T-cell (primary cell): ENCODE results near the gene KCNH5. TPM values are rescaled to one million over a fixed set of nuclear protein-coding genes. Genes with fewer than 3 reads are reported as not detected.

ENCODE experiments used
- ATAC-seq, 4 experiments: fragments of 200-7000 bp in 3 of 4; fragments of 150-1000 bp in 1 of 4; cut with Tn5 transposase; replicated peaks in 1 of 4; 1 replicate in 3 of 4; 2 replicates in 1 of 4; pipeline ENCODE4 v1.10.0; 2021; ENCODE audit warnings: moderate library complexity in 3 of 4, mild to moderate bottlenecking in 2 of 4, moderate number of reproducible peaks in 1 of 4
- CTCF ChIA-PET, 2 donors: fragments of 300-600 bp; sonication (Branson Sonifier 250); formaldehyde crosslinking; loops; one replicate each; lab custom pipeline; 2022; ENCODE audit warnings: antibody characterized with exemption in 2 of 2; lab: Charles Lee
- POLR2A ChIA-PET, 2 donors: fragments of 300-600 bp; sonication (Branson Sonifier 250); formaldehyde crosslinking; loops; one replicate each; lab custom pipeline; 2022; ENCODE audit warnings: antibody characterized with exemption in 2 of 2; lab: Charles Lee
- DNase-seq, 35 experiments: peaks; one replicate each; pipeline versions ENCODE4 v3.0.0 to v3.0.0-alpha.2; 2013 to 2023
- H3K27ac ChIP-seq: one replicate; pipeline ENCODE4 v1.5.1; 2013; ENCODE audit warnings: low read length
- H3K27me3 ChIP-seq, 2 experiments: replicated peaks in 1 of 2; 1 replicate in 1 of 2; 2 replicates in 1 of 2; pipeline versions ENCODE4 v1.6.1 to v1.7.0; 2013; ENCODE audit warnings: low read length in 1 of 2, mixed read lengths in 1 of 2; ENCODE audit not compliant: control insufficient read depth in 2 of 2, insufficient read depth in 2 of 2; ENCODE audit errors: extremely low read depth in 1 of 2
- H3K36me3 ChIP-seq, 2 donors: 1 replicate in 1 of 2; 2 replicates in 1 of 2; pipeline versions ENCODE4 v1.6.1 to v1.7.0; 2013; ENCODE audit warnings: low read length in 1 of 2; ENCODE audit not compliant: control insufficient read depth in 2 of 2, insufficient read depth in 1 of 2; ENCODE audit errors: extremely low read depth in 1 of 2
- H3K4me1 ChIP-seq, 2 experiments: 1 replicate in 1 of 2; 2 replicates in 1 of 2; pipeline versions ENCODE4 v1.6.1 to v1.7.0; 2013; ENCODE audit warnings: low read length in 2 of 2, mixed read lengths in 1 of 2; ENCODE audit not compliant: insufficient read depth in 2 of 2, control insufficient read depth in 1 of 2; ENCODE audit errors: extremely low read depth in 1 of 2
- H3K4me3 ChIP-seq, 2 donors: 1 replicate in 1 of 2; 2 replicates in 1 of 2; pipeline versions ENCODE4 v1.5.1 to v1.7.0; 2013; ENCODE audit warnings: mild to moderate bottlenecking in 2 of 2, low read length in 1 of 2, moderate library complexity in 1 of 2; ENCODE audit not compliant: control insufficient read depth in 1 of 2; ENCODE audit errors: extremely low read depth in 1 of 2
- H3K9me3 ChIP-seq: 2 replicates; pipeline ENCODE4 v1.7.0; 2013
- H3K27ac Mint-ChIP-seq, 2 donors: one replicate each; pipeline ENCODE4 v1.8.0; 2020 to 2021; ENCODE audit warnings: mild to moderate bottlenecking in 2 of 2, mixed read lengths in 2 of 2
- H3K27me3 Mint-ChIP-seq, 2 donors: one replicate each; pipeline ENCODE4 v1.8.0; 2021 to 2022; ENCODE audit warnings: mixed read lengths in 2 of 2
- H3K36me3 Mint-ChIP-seq: one replicate; pipeline ENCODE4 v1.8.0; 2021; ENCODE audit warnings: mixed read lengths
- H3K4me1 Mint-ChIP-seq, 3 donors: one replicate each; pipeline ENCODE4 v1.8.0; 2020 to 2022; ENCODE audit warnings: mixed read lengths in 3 of 3, mild to moderate bottlenecking in 1 of 3
- H3K4me3 Mint-ChIP-seq, 3 donors: one replicate each; pipeline ENCODE4 v1.8.0; 2020 to 2022; ENCODE audit warnings: mild to moderate bottlenecking in 3 of 3, mixed read lengths in 3 of 3, moderate library complexity in 3 of 3
- H3K9me3 Mint-ChIP-seq, 3 donors: one replicate each; pipeline ENCODE4 v1.8.0; 2020 to 2022; ENCODE audit warnings: mixed read lengths in 3 of 3
- WGBS: methylation state at CpG from one replicate; pipeline ENCODE4 v1.1.5; 2013; ENCODE audit warnings: missing lambda C conversion rate; ENCODE audit not compliant: insufficient coverage; 5-methylcytosine and 5-hydroxymethylcytosine counted together
- total RNA-seq, 35 experiments: library from RNA in 6 of 35; stranded (reverse) in 6 of 35; fragments of 120-200 nt in 1 of 35; gene quantifications; one replicate each; pipeline versions ENCODE4 v1.2.1 to v1.2.4 and lab custom pipeline; 2013 to 2026

The KCNH5 gene
- total RNA-seq (not detected), total RNA-seq (lab: John Stamatoyannopoulos, UW) (0 to 0.09 (median 0) reads per million in 29 experiments)
- total RNA-seq (2013) = not detected

GRCh38 chr14:63045234-63045611 is at the start of gene KCNH5:
TSS of gene KCNH5 (minus strand) at chr14:63045458. CDS start at chr14:63045186, 272 bp downstream.
- DNase-seq = no peak
- Mint-ChIP-seq H3K4me1 (peaks cover 0 to 3% (median 3%) of the 10 kb centered on the region in 3 donors), H3K36me3 (no peaks in the 10 kb centered on the region), H3K9me3 (no peaks in the 10 kb centered on the region), H3K27me3 (peaks cover 16 to 36% of the 10 kb centered on the region in 2 donors), H3K4me3 (no peak within 1 kb of the TSS), H3K27ac (no peak within 1 kb of the TSS)
- WGBS = 6% methylated on average over 35 of the region's 35 CpGs
- ChIA-PET POLR2A (no interaction called here), CTCF (no interaction called here)
- Histone ChIP-seq H3K4me3 (no peak within 1 kb of the TSS), H3K36me3 (no peaks in the 10 kb centered on the region), H3K27ac (no peak within 1 kb of the TSS), H3K4me1 (no peaks in the 10 kb centered on the region), H3K9me3 (no peaks in the 10 kb centered on the region), H3K27me3 (peaks cover 9 to 24% of the 10 kb centered on the region in 2 experiments)
- ATAC-seq = no peak

GRCh38 chr14:63091394-63091996 is 46.2 kb upstream of the KCNH5 start:
- Histone ChIP-seq H3K36me3 (no peaks in the 10 kb centered on the region), H3K27ac (no peak overlapping the region), H3K27me3 (no peaks in the 10 kb centered on the region), H3K4me3 (no peak overlapping the region), H3K4me1 (no peaks in the 10 kb centered on the region), H3K9me3 (no peaks in the 10 kb centered on the region)
- Mint-ChIP-seq H3K27me3 (peaks cover 0 to under 1% of the 10 kb centered on the region in 2 donors), H3K36me3 (no peaks in the 10 kb centered on the region), H3K4me3 (no peak overlapping the region), H3K4me1 (no peaks in the 10 kb centered on the region), H3K27ac (no peak overlapping the region), H3K9me3 (peaks cover 0 to 5% (median 4%) of the 10 kb centered on the region in 3 donors)
- 40% methylated on average over 1 of the region's 5 CpGs for WGBS
- ChIA-PET CTCF (no interaction called here), POLR2A (no interaction called here)
- no peak for DNase-seq
- no peak for ATAC-seq

GRCh38 chr14:63088865-63089264 is 43.6 kb upstream of the KCNH5 start:
- H3K9me3 Mint-ChIP-seq = peaks cover 4 to 8% (median 5%) of the 10 kb centered on the region in 3 donors
- no peaks in the 10 kb centered on the region for H3K4me1 Mint-ChIP-seq

GRCh38 chr14:63078569-63078968 is 33.3 kb upstream of the KCNH5 start:
- Histone ChIP-seq H3K4me1 (no peaks in the 10 kb centered on the region), H3K9me3 (no peaks in the 10 kb centered on the region), H3K4me3 (no peak overlapping the region), H3K27me3 (peaks cover 0 to 2% of the 10 kb centered on the region in 2 experiments), H3K27ac (no peak overlapping the region), H3K36me3 (no peaks in the 10 kb centered on the region)
- H3K27ac Mint-ChIP-seq = no peak overlapping the region
- CTCF ChIA-PET = no interaction called here
- no peaks in the 10 kb centered on the region for H3K36me3 Mint-ChIP-seq
- WGBS = no CpG with 5 or more reads among the region's 1 CpG
- H3K4me1 Mint-ChIP-seq = no peaks in the 10 kb centered on the region
- H3K4me3 Mint-ChIP-seq = no peak overlapping the region
- POLR2A ChIA-PET = no interaction called here
- no peak for DNase-seq
- H3K9me3 Mint-ChIP-seq = peaks cover 0 to 7% (median 0%) of the 10 kb centered on the region in 3 donors
- ATAC-seq = no peak
- H3K27me3 Mint-ChIP-seq = no peaks in the 10 kb centered on the region

More at GRCh38 chr14:63088865-63089264, 43.6 kb upstream of the KCNH5 start:
- Histone ChIP-seq H3K27me3 (no peaks in the 10 kb centered on the region), H3K9me3 (no peaks in the 10 kb centered on the region), H3K36me3 (no peaks in the 10 kb centered on the region), H3K4me1 (no peaks in the 10 kb centered on the region), H3K27ac (no peak overlapping the region), H3K4me3 (no peak overlapping the region)
- ChIA-PET CTCF (no interaction called here), POLR2A (no interaction called here)
- Mint-ChIP-seq H3K4me3 (no peak overlapping the region), H3K27me3 (no peaks in the 10 kb centered on the region), H3K36me3 (no peaks in the 10 kb centered on the region), H3K27ac (no peak overlapping the region)
- ATAC-seq = no peak
- WGBS = 68% methylated on average over 2 of the region's 2 CpGs
- DNase-seq = no peak

- Mint-ChIP-seq H3K36me3 (no peaks in the 10 kb centered on the region), H3K27me3 (peaks cover 0 to 4% of the 10 kb centered on the region in 2 donors), H3K9me3 (peaks cover 2 to 9% (median 4%) of the 10 kb centered on the region in 3 donors), H3K4me1 (no peaks in the 10 kb centered on the region), H3K27ac (no peak overlapping the region), H3K4me3 (no peak overlapping the region)
- Histone ChIP-seq H3K9me3 (no peaks in the 10 kb centered on the region), H3K36me3 (no peaks in the 10 kb centered on the region), H3K4me3 (no peak overlapping the region), H3K27ac (no peak overlapping the region), H3K27me3 (peaks cover 0 to 6% of the 10 kb centered on the region in 2 experiments), H3K4me1 (no peaks in the 10 kb centered on the region)
- DNase-seq = no peak
- ATAC-seq = no peak
- ChIA-PET POLR2A (no interaction called here), CTCF (no interaction called here)
Measured at GRCh38 chr14:63076488-63076887, 31.2 kb upstream of the KCNH5 start.

- H3K27me3 ChIP-seq = no peaks in the 10 kb centered on the region
- Mint-ChIP-seq H3K27ac (no peak overlapping the region), H3K9me3 (peaks cover 0 to 4% (median 0%) of the 10 kb centered on the region in 3 donors), H3K4me3 (no peak overlapping the region), H3K27me3 (peaks cover 0 to 3% of the 10 kb centered on the region in 2 donors), H3K36me3 (no peaks in the 10 kb centered on the region), H3K4me1 (no peaks in the 10 kb centered on the region)
- no peaks in the 10 kb centered on the region for H3K36me3 ChIP-seq
- no peaks in the 10 kb centered on the region for H3K9me3 ChIP-seq
- H3K4me1 ChIP-seq = no peaks in the 10 kb centered on the region
- no peak for ATAC-seq
- CTCF ChIA-PET = no interaction called here
- no peak for DNase-seq
- no peak overlapping the region for H3K27ac ChIP-seq
- POLR2A ChIA-PET = interaction anchor here in 1 of 2 donors (0.6 kb wide), 1 partner anchor 11 kb away, joined by 7 read pairs; no protein-coding TSS in a partner anchor
- no peak overlapping the region for H3K4me3 ChIP-seq
- WGBS = no CpG with 5 or more reads among the region's 1 CpG
Measured at GRCh38 chr14:63055631-63056030, 10.4 kb upstream of the KCNH5 start.
